HG02884 (cell line): ENCODE measurements around the gene CAMKMT.
"Not testable (repeated sequence)": the region's sequence is repeated elsewhere in the genome, so short reads cannot be mapped to it uniquely, and the experiment has no call there.

ENCODE experiments used
- ATAC-seq: cut with Tn5 transposase; IDR thresholded peaks from one replicate; pipeline ENCODE4 v1.9.1; 2021; ENCODE audit warnings: mild to moderate bottlenecking, moderate library complexity; ENCODE audit not compliant: unreplicated experiment

CAMKMT gene

GRCh38 chr2:44580875-44581515 lies 219.2 kb downstream of the CAMKMT start:
- no peak for ATAC-seq

DNA sequence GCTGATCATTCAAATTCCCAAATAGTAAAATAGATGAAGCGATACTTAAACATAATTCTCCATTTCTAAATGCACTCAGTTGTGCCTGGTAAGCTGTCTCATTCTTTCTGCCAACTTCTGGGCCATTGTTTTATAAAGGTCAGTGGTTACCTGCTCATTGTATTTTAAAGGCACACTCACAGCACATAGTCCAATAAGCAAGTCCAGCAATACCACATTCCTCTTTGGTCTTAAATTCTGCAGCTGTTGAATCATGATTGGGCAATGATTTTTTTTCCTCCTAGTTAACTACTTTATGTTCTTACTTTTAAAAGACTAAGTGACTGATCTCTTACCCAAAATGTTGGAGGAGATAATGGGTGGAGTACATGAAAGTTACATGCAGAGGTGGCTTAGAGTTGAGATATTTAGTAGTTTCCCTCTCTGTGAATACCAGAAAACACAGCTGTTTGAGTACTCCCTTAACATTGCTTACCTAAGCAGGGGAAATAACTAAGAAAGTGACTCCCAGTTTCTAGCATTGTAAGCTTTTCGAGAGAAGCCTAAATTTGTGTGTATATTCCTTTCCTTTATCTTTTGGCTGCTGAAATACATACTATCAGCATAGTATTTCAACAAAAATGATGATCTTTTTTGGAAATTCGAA lies 220.7 kb downstream of the CAMKMT start:
- ATAC-seq, result no peak

GRCh38 chr2:44595615-44596014 lies 233.9 kb downstream of the CAMKMT start:
- ATAC-seq, result not testable (repeated sequence)

DNA sequence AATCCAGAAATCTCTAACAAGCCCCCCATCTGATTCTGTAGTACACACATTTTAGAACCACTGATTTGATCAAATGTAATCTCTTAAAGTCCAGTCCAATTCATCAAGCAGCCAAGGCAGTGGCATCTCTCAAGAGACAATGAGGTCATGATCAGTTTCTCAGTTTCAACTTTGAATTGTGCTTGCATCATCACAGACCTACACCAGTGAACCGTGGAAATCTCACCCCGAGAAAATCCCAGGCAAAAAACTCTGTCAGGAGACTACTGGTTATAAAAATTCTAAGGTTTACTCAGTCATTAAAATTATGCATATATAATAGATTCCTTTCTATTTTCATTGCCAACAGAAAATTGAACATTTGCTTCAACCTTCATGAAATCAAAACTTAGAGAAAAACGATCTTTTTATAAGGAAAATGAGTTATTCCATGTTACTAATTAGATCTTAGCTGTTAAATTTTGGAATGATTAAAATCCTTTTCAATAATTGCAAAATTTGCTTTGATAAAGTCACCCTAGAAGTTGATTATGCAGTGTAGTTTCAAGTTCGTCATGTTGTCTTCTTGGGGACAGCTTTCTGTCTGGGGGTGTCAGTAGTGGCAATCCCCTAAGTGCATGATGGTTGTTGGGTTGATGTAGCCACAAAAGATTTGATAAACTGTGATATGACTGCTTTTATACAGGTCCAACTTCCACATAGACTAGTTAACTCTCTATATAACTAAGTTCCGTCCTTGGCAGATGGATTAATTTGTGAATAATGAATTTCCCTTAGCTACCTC lies 235.0 kb downstream of the CAMKMT start:
- no peak for ATAC-seq

DNA sequence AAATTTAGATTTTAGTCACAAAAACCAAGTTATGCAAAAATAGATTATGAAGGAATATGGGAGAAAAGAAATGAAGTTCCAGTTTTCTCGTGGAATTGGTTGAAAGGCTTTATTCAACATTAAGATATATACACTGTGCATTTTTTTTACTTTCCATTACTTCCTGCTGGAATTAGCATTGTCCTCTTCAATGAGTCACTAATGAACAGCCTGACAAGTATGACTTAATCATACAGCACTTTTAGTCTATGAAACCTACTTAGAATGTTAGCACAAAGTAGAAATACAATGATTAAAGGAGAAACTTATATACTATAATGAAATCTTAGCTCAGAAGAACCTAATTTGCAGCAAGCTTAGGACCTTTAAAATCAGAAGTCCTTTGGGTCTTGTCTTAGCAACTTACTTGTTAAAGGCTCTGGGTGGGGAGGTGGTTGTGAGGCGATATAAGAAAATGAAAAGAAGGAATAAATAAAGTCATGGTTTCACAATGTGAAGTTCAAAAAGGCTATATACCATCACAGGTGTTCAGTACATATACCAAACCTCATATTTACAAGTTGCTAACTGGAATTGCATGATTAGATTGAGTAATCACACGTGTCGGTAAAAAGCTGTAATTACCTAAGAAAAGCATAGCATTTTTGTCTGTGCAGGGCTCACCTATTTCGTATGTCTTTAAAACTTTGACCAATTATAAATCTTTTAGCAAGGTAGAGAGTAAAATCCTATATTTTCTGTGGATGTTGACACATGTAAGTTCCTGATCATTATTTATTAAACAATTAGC lies 236.8 kb downstream of the CAMKMT start:
- no peak for ATAC-seq

DNA sequence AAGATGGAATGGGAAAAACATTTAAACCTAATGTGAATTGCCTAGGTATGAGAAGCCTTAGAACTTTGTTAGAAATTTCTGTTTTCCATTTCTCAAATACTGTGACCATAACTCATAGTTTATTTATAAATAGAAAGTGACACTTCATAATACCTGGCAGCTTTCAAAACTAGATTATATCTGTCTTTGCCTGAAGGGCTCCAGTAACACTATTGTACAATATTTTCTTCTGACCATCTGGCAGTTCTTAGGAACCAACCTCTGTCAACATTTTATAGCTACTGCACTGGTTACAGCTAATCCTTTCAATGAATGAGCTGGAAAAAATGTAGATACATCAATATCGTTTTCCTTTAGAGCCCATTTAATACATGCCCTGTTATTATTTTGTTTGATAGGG lies 237.4 kb downstream of the CAMKMT start:
- ATAC-seq, result no peak

DNA sequence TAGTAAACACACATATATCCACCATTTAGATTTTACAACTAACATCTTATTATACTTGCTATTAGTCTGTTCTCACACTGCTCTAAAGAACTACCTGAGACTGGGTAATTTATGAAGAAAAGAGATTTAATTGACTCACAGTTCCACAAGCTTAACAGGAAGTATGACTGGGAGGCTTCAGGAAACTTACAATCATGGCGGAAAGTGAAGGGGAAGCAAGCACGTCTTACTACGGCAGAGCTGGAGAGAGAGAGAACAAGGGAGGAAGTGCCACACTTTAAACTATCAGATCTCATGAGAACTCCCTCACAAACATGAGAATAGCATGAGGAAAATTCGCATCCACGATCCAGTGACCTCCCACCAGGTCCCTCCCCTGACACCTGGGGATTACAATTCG lies 240.7 kb downstream of the CAMKMT start:
- ATAC-seq, result no peak

DNA sequence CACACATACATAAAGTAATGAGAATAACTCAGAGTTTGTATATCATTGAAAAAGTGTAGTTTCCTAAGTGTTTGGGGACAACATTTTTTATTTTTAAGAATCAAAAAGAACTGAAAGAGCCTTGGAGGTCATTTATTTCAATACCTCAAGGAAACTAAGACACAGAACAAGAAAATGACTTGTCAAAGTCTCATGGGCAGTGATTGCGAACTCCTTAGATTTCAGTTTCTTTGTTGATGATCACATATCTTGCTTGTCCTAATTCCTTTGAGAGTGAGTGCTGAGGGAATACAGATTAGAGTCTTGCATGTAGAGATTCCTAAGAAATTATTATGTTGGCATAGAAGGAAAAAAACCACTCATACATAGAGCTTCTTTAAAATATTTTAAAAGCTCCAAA lies 243.8 kb downstream of the CAMKMT start:
- no peak for ATAC-seq

DNA sequence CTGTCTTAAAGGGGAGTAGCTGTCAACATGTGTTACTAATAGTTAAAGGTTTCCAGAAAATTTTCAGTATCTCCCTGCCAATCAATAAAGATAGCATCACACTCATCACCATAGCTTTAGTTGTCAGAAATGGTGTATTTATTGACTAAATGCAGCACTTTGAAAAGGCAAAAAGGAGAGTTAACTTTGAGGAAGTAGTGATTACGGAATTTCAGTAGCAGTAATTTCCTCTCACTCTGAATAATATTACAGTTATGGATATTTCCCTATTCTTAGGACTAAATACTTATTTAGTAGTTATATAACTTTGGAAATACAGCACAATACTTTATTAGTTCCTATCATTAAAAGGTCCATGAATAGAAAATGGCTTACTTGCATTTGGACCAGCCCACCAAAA lies 250.5 kb downstream of the CAMKMT start:
- no peak for ATAC-seq

DNA sequence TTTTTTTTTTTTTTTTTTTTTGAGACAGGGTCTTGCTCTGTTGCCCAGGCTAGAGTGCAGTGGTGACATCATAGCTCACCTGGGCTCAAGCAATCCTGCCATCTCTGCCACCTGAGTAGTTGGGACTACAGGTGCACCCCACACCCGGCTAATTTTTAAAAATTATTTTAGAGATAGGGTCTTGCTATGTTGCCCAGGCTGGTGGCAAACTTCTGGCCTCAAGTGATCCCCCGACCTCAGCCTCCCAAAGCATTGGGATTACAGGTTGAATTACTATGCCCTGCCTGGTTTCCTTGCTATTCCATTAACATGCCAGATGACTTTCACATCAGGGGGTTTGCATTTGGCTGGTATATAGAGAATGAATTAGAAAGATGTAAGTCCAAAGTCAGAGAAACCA lies 253.2 kb downstream of the CAMKMT start:
- no peak for ATAC-seq

DNA sequence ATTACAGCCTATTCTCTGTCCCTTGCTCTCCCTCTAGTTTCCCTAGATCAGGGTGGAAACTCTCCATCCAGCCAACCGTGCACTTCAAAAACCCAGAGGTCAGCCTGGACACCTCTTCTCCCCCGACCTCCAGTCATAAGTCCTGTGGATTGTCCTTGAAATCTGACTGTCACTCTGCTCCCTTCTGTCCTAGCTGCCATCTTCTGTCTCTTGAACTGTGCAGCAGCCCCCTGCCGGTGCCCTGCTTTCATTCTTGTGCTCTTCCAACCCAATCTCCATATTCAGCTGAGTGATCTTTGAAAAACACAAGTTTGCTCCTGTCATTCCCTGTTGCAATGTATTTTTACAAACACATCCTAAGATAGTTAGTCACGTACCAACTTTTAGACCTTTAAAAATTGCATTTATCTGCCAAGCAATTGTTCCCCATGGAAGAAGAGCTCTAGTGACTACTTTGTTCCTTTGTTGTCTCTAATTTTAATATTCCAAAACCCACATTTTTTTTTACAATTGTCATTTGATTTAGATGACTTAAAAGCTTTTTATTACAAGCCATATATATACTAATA lies 254.3 kb downstream of the CAMKMT start:
- no peak for ATAC-seq

- no peak for ATAC-seq
Measured at GRCh38 chr2:44616667-44617155, 255.0 kb downstream of the CAMKMT start.

- ATAC-seq, result no peak
Measured at GRCh38 chr2:44618251-44619023, 256.7 kb downstream of the CAMKMT start.

DNA sequence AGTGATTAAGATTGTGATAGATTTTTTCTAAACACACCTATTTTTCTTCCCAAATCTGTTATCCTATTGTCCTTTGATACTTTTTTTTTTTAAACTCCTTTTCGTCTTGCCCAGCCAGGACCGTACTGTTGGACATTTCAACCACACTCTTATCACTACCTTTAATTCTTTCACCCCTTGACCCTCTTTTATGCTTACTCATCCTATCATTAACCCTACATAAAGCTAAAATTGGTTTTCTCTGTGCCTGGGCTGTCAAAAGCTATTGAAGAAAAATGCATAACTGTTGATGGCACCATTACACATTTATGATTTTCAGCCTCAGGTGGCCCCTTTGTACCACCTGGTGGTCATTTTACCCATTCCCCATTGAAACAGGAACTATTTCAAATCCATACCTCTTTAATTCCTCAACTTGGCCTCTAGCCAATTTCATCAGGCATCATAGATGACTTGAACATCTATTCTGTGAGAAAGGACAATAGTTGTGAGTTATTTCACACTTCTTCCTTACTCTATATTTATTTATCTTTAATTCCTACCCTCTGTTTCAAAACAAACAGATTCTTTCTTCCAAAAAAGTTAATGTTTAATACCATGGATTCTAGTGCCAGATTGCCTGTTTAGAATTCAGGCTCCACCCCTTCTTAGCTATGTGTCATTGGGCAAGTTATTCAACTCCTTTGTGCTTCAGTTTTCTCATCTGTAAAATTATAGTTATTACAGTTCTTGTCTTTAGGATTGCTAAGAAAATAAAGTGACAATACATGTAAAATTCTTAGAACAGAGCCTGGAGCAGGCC lies 258.6 kb downstream of the CAMKMT start:
- ATAC-seq, result no peak

DNA sequence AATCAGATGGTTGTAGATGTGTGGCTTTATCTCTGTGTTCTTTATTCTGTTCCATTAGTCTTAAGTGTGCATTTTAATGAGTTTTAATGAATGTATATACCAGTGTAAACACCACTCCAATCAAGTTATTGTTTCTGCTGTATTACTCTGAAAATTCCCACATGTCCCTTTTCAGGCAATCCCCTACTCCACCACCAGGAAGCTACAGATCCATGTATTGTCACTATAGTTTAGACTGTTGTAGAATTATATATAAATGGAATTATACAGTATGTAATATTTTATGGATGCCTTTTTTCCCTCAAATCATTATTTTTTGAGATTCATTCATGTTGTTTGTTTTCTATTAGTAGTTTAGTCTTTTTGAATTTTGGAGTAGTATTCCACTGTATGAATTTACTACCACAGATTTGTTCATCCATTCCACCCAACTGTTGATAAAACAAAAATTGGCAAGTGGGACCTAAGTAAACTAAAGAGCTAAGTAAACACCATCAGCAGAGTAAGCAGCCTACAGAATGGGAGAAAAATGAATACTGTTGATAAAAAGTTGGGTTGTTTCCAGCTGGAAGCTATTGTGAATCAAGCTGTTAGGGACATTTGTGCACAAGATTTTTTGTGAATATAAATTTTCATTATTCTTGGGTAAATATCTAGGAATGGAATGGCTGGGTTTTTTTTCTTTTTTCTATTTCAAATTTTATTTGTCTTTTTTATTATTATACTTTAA lies 262.0 kb downstream of the CAMKMT start:
- no peak for ATAC-seq

DNA sequence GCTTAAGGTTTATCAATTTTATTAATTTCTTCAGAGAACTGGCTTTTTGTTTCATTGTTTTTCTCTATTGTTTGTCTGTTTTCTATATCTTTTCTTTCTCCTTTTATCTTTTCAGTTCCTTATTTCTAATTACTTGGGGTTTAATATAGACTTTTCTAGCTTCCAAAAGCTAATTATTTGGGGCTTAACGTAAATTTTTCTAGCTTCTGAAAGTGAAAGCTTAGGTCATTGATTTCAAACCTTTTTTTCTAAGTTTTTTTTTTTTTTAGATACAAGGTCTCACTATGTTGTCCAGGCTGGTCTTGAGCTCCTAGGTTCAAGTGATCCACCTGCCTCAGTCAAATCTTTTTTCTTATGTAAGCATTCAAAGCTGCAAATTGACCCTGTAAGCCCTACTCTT lies 266.6 kb downstream of the CAMKMT start:
- ATAC-seq, result no peak

- no peak for ATAC-seq
Measured at GRCh38 chr2:44632931-44633689, 271.4 kb downstream of the CAMKMT start.

DNA sequence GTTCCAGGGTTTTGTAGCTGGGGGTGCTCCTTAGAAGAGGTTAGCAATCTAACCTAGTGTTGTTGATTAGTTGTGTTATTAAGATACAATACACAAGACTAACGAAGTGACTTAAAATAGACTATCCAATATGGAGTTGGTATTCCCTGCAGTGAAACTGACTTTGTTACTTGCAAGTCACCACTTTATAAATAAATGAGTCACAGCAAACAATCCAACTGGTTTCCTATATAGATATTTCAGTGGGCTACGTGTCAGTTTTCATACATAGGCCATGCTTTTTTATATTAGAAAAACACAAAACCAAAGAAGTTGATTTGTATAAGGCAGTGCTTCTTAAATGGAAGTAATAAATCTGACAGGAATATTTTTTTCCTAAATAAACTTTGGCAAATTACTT lies 274.0 kb downstream of the CAMKMT start:
- ATAC-seq, result no peak
